Measurements from ENCODE around the gene LMAN1L. TPM values are rescaled to one million over a fixed set of nuclear protein-coding genes. Genes with fewer than 3 reads are reported as not detected.

Gene LMAN1L
- not detected for polyA plus RNA-seq (ENCODE audit: insufficient read length in 3 of 3)

GRCh38 chr15:74812533-74812932 is at the start of gene LMAN1L:
TSS of gene LMAN1L (plus strand) at chr15:74812835. CDS start at chr15:74812855, 20 bp downstream.
- DNase-seq (ENCODE audit: low read depth in 3 of 3, low spot score in 2 of 3) = no peak

GRCh38 chr15:74763416-74763815 is 49.2 kb upstream of the LMAN1L start:
- no peak for DNase-seq (ENCODE audit: low read depth in 3 of 3, low spot score in 2 of 3)

- DNase-seq (ENCODE audit: low read depth in 3 of 3, low spot score in 2 of 3) = no peak
Observed at GRCh38 chr15:74767167-74768098, 45.2 kb upstream of the LMAN1L start.

- no peak for DNase-seq (ENCODE audit: low read depth in 3 of 3, low spot score in 2 of 3)
Observed at GRCh38 chr15:74768099-74768770, 44.4 kb upstream of the LMAN1L start.

- DNase-seq (ENCODE audit: low read depth in 3 of 3, low spot score in 2 of 3) = no peak
Observed at GRCh38 chr15:74768771-74769342, 43.8 kb upstream of the LMAN1L start.

- no peak for DNase-seq (ENCODE audit: low read depth in 3 of 3, low spot score in 2 of 3)
Observed at GRCh38 chr15:74769463-74770025, 43.1 kb upstream of the LMAN1L start.

- no peak for DNase-seq (ENCODE audit: low read depth in 3 of 3, low spot score in 2 of 3)
Observed at GRCh38 chr15:74770211-74770903, 42.3 kb upstream of the LMAN1L start.

GRCh38 chr15:74773329-74773728 is 39.3 kb upstream of the LMAN1L start:
- no peak for DNase-seq (ENCODE audit: low read depth in 3 of 3, low spot score in 2 of 3)

- no peak for DNase-seq (ENCODE audit: low read depth in 3 of 3, low spot score in 2 of 3)
Observed at GRCh38 chr15:74773731-74774252, 38.8 kb upstream of the LMAN1L start.

GRCh38 chr15:74775132-74775562 is 37.5 kb upstream of the LMAN1L start:
- DNase-seq (ENCODE audit: low read depth in 3 of 3, low spot score in 2 of 3) = no peak

- DNase-seq (ENCODE audit: low read depth in 3 of 3, low spot score in 2 of 3) = no peak
Observed at GRCh38 chr15:74775894-74776293, 36.7 kb upstream of the LMAN1L start.

GRCh38 chr15:74776821-74777768 is 35.5 kb upstream of the LMAN1L start:
- DNase-seq (ENCODE audit: low read depth in 3 of 3, low spot score in 2 of 3) = no peak

- DNase-seq (ENCODE audit: low read depth in 3 of 3, low spot score in 2 of 3) = no peak
Observed at GRCh38 chr15:74777769-74778598, 34.7 kb upstream of the LMAN1L start.

- DNase-seq (ENCODE audit: low read depth in 3 of 3, low spot score in 2 of 3) = no peak
Observed at GRCh38 chr15:74778599-74778970, 34.0 kb upstream of the LMAN1L start.

GRCh38 chr15:74779162-74779648 is 33.4 kb upstream of the LMAN1L start:
- no peak for DNase-seq (ENCODE audit: low read depth in 3 of 3, low spot score in 2 of 3)

- DNase-seq (ENCODE audit: low read depth in 3 of 3, low spot score in 2 of 3) = no peak
Observed at GRCh38 chr15:74780523-74781430, 31.9 kb upstream of the LMAN1L start.

All from right renal cortex interstitium (tissue), 3 donors.